ENCODE measurements around the gene CCNG2.

GRCh38 chr4:77159806-77160205 is 2.8 kb downstream of the CCNG2 start:
- TF ChIP-seq GATA2 (IDR thresholded peaks at IDR 0.05; ENCODE audit: low read depth, low read length) (no peak), GATA3 (IDR thresholded peaks at IDR 0.05; ENCODE audit: low read depth, low read length) (no peak)

Measured in SH-SY5Y (cell line).